Sigmoid colon (tissue), 7 donors: ENCODE results near the gene ERP27. TPM values are rescaled to one million over a fixed set of nuclear protein-coding genes. Genes with fewer than 3 reads are reported as not detected.

Experiments used
- DNase-seq: peaks from one replicate; pipeline ENCODE4 v3.0.0-alpha.2; 2019
- H3K27ac ChIP-seq, 4 donors: fragments of 200-600 bp; sonication (generic); one replicate each; pipeline ENCODE4 v1.5.1; 2016 to 2019; ENCODE audit warnings: mild to moderate bottlenecking in 1 of 4
- H3K27me3 ChIP-seq, 3 donors: fragments of 200-600 bp; sonication (generic); one replicate each; pipeline ENCODE4 v1.5.1; 2019; ENCODE audit warnings: mild to moderate bottlenecking in 1 of 3
- H3K36me3 ChIP-seq, 4 donors: fragments of 200-600 bp; sonication (generic); one replicate each; pipeline ENCODE4 v1.5.1; 2016 to 2019
- H3K4me1 ChIP-seq, 4 donors: fragments of 200-600 bp; sonication (generic); one replicate each; pipeline ENCODE4 v1.5.1; 2017 to 2019
- H3K4me3 ChIP-seq, 4 donors: fragments of 200-600 bp; sonication (generic); one replicate each; pipeline ENCODE4 v1.5.1; 2017 to 2019; ENCODE audit warnings: mild to moderate bottlenecking in 2 of 4, moderate library complexity in 1 of 4
- H3K9me3 ChIP-seq, 4 donors: fragments of 200-600 bp in 3 of 4; sonication (generic) in 3 of 4; one replicate each; pipeline versions ENCODE4 v1.5.1 to v1.6.1; 2013 to 2019
- CTCF ChIP-seq, 4 experiments: fragments of 450-650 bp in 3 of 4; fragments of 200-600 bp in 1 of 4; IDR thresholded peaks; one replicate each; pipeline ENCODE4 v1.5.1; 2016 to 2019; ENCODE audit warnings: antibody characterized with exemption in 4 of 4, mild to moderate bottlenecking in 3 of 4, moderate library complexity in 2 of 4
- EP300 ChIP-seq, 4 donors: sonication (generic); formaldehyde crosslinking; IDR thresholded peaks; one replicate each; pipeline ENCODE4 v1.6.1; 2017; ENCODE audit warnings: antibody characterized with exemption in 4 of 4
- POLR2A ChIP-seq, 2 donors: fragments of 450-650 bp; IDR thresholded peaks; one replicate each; pipeline ENCODE4 v1.6.1; 2016; ENCODE audit warnings: antibody characterized with exemption in 2 of 2, mild to moderate bottlenecking in 2 of 2, moderate library complexity in 2 of 2
- POLR2AphosphoS5 ChIP-seq, 4 donors: sonication (generic); formaldehyde crosslinking; IDR thresholded peaks; one replicate each; pipeline ENCODE4 v1.6.1; 2017; ENCODE audit warnings: antibody characterized with exemption in 4 of 4
- WGBS, 2 donors: extraction: QIAGEN DNeasy Blood & Tissue Kit; methylation state at CpG; one replicate each; pipeline ENCODE4 v1.1.7; 2013; 5-methylcytosine and 5-hydroxymethylcytosine counted together
- intact Hi-C: fragments of 100-400 bp; cut with DNase I; formaldehyde crosslinking; loops from one replicate; pipeline ENCODE4 v1.15.1; 2023
- polyA plus RNA-seq, 3 donors: library from polyadenylated mRNA; stranded (reverse); fragments of 200-250 nt; gene quantifications; one replicate each; pipeline ENCODE4 v1.2.3, GENCODE V29; 2013
- total RNA-seq, 4 donors: library from RNA; depleted of rRNA; stranded (reverse); fragments of >200 nt; gene quantifications; one replicate each; pipeline ENCODE4 v1.1.0, GENCODE V29; 2016
- donor health status: healthy with polysubstance abuse.
- donor health status: Bipolar disorder and iron deficiency.
- donor health status: healthy.

The ERP27 gene
- total and polyA plus RNA-seq, 7 donors: 0.23 to 2.3 (median 0.60) TPM; not detected in 4

GRCh38 chr12:14965221-14965620 is 26.9 kb upstream of the ERP27 start:
- Histone ChIP-seq H3K4me1 (no peaks in the 10 kb centered on the region), H3K4me3 (no peak overlapping the region), H3K27ac (no peak overlapping the region), H3K36me3 (no peaks in the 10 kb centered on the region), H3K9me3 (no peaks in the 10 kb centered on the region), H3K27me3 (no peaks in the 10 kb centered on the region)
- TF ChIP-seq CTCF (IDR thresholded peaks at IDR 0.05): no peak
- no peak for TF ChIP-seq POLR2A (IDR thresholded peaks at IDR 0.05)
- no peak for TF ChIP-seq EP300 (IDR thresholded peaks at IDR 0.05)
- no peak for TF ChIP-seq POLR2AphosphoS5 (IDR thresholded peaks at IDR 0.05)
- WGBS, 2 donors: 93 to 97% methylated on average over 2 of the region's 2 CpGs
- DNase-seq: no peak
- intact Hi-C loops: no loop called here

GRCh38 chr12:14964406-14964805 is 26.1 kb upstream of the ERP27 start:
- TF ChIP-seq POLR2AphosphoS5 (IDR thresholded peaks at IDR 0.05) (no peak), CTCF (IDR thresholded peaks at IDR 0.05) (no peak), POLR2A (IDR thresholded peaks at IDR 0.05) (no peak), EP300 (IDR thresholded peaks at IDR 0.05) (no peak)
- H3K9me3 ChIP-seq: no peaks in the 10 kb centered on the region
- intact Hi-C loops: no loop called here
- no peaks in the 10 kb centered on the region for H3K4me1 ChIP-seq
- no peak for DNase-seq
- H3K27ac ChIP-seq: no peak overlapping the region
- H3K4me3 ChIP-seq: no peak overlapping the region
- 82 to 97% methylated on average over 2 of the region's 2 CpGs for WGBS, 2 donors
- H3K27me3 ChIP-seq: no peaks in the 10 kb centered on the region
- H3K36me3 ChIP-seq: no peaks in the 10 kb centered on the region

GRCh38 chr12:14963520-14963919 is 25.2 kb upstream of the ERP27 start:
- no peaks in the 10 kb centered on the region for H3K4me1 ChIP-seq
- TF ChIP-seq EP300 (IDR thresholded peaks at IDR 0.05): no peak
- TF ChIP-seq POLR2AphosphoS5 (IDR thresholded peaks at IDR 0.05): no peak
- no peak for TF ChIP-seq POLR2A (IDR thresholded peaks at IDR 0.05)
- no peak for TF ChIP-seq CTCF (IDR thresholded peaks at IDR 0.05)
- WGBS, 2 donors: 94 to 95% methylated on average over 7 of the region's 7 CpGs

GRCh38 chr12:14962797-14963196 is 24.5 kb upstream of the ERP27 start:
- intact Hi-C loops: no loop called here
- peak overlapping the region in 2 of 4 donors; percentile 65 to 77 for H3K27ac ChIP-seq
- 81 to 92% methylated on average over 3 of the region's 3 CpGs for WGBS, 2 donors

More at GRCh38 chr12:14963520-14963919, 25.2 kb upstream of the ERP27 start:
- no peaks in the 10 kb centered on the region for H3K27me3 ChIP-seq
- DNase-seq: no peak
- intact Hi-C loops: no loop called here
- no peak overlapping the region for H3K4me3 ChIP-seq
- H3K9me3 ChIP-seq: no peaks in the 10 kb centered on the region
- no peaks in the 10 kb centered on the region for H3K36me3 ChIP-seq
- H3K27ac ChIP-seq: no peak overlapping the region

More at GRCh38 chr12:14962797-14963196, 24.5 kb upstream of the ERP27 start:
- no peak for DNase-seq
- Histone ChIP-seq H3K27me3 (no peaks in the 10 kb centered on the region), H3K4me1 (peaks cover 0 to 1% (median 0%) of the 10 kb centered on the region in 4 donors), H3K4me3 (no peak overlapping the region), H3K9me3 (no peaks in the 10 kb centered on the region), H3K36me3 (no peaks in the 10 kb centered on the region)
- TF ChIP-seq POLR2A (IDR thresholded peaks at IDR 0.05): no peak
- no peak for TF ChIP-seq EP300 (IDR thresholded peaks at IDR 0.05)
- no peak for TF ChIP-seq POLR2AphosphoS5 (IDR thresholded peaks at IDR 0.05)
- TF ChIP-seq CTCF (IDR thresholded peaks at IDR 0.05): no peak
